GM13976 (cell line): ENCODE measurements around the gene OSBPL10.

Experiments
- DNase-seq: peaks from one replicate; pipeline ENCODE4 v3.0.0; 2012; ENCODE audit warnings: low spot score
- CTCF ChIP-seq: IDR thresholded peaks from 2 replicates; pipeline ENCODE4 v1.5.1; 2012; ENCODE audit warnings: borderline replicate concordance, mild to moderate bottlenecking; ENCODE audit not compliant: insufficient read depth; ENCODE audit errors: extremely low read depth, missing control alignments, control extremely low read depth
- in situ Hi-C: fragments of 300-500 bp; cut with MboI; formaldehyde crosslinking; loops from one replicate; pipeline ENCODE4 v1.12.0; 2022; ENCODE audit warnings: low sequenced_read_pairs, mixed read lengths, inconsistent platforms; ENCODE audit not compliant: unreplicated experiment

The OSBPL10 gene

DNA sequence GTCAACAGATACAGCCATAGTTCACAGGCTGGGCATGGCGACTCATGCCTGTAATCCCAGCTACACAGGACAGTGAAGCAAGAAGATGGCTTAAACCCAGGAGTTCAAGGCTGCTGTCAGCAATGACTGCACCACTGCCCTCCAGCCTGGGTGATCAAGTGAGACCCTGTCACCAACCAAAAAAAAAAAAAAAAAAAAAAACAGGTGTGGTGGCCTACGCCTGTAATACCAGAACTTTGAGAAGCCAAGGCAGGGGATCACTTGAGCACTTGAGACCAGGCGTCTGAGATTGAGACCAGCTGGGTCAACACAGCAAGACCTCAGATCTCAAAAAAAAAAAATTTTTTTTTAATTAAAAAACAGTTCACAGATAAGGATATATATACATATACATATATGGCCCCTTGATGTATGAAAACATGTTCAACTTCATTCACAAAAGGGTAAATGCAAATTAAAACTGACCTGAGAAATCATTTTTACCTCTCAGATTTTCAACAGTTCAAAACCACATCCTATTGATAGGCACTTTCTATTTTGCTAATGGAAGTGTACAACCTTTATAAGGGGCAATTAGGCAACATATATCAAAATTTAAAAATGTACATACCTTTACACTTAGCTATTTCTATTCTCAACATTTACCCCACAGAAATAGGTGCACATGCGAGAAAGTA, 51.1 kb downstream of the OSBPL10 start:
- in situ Hi-C loops: no loop called here
- no peak for TF ChIP-seq CTCF
- DNase-seq: no peak

GRCh38 chr3:31927811-31928210, 53.3 kb downstream of the OSBPL10 start:
- DNase-seq: no peak
- in situ Hi-C loops: no loop called here
- TF ChIP-seq CTCF: no peak

DNA sequence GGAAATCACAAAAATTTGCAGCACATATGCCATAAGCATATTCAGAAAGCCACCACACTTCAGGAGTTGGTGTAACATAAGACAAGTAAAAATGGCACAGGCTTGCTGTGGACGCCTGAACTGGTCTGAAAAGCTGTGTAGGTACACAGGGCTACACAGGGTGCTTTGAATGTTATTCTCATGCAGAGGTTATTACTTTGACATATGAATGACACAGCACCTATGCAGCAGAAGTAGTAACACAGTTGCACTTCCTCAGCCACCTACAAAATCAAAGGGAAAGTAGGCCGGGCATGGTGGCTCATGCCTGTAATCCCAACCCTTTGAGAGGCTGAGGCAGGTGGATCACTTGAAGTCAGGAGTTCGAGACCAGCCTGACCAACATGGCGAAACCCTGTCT, 54.5 kb downstream of the OSBPL10 start:
- no peak for DNase-seq
- in situ Hi-C loops: no loop called here
- TF ChIP-seq CTCF: no peak

- DNase-seq: no peak
- TF ChIP-seq CTCF: no peak
- in situ Hi-C loops: no loop called here
Observed at GRCh38 chr3:31925271-31925630, 55.8 kb downstream of the OSBPL10 start.

- in situ Hi-C loops: no loop called here
- no peak for DNase-seq
- no peak for TF ChIP-seq CTCF
Observed at GRCh38 chr3:31924610-31925270, 56.3 kb downstream of the OSBPL10 start.

- no peak for DNase-seq
- TF ChIP-seq CTCF: no peak
- in situ Hi-C loops: no loop called here
Observed at GRCh38 chr3:31922962-31923361, 58.1 kb downstream of the OSBPL10 start.

DNA sequence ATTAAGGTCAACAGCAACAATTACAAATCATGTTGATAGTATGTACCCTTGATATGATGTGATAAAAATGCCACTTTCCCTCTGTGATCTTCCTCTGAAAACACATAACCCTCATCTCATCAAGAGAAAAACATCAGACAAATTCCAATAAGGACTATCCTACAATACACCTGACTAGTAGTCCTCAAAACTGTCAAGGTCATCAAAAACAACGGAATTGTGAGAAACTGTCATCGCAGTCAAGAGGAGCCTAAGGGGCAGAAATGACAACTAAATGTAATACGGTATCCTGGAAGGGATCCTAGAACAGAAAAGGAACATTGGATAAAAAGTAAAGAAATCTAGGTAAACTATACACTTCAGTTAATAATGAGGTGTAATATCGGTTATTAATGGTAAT, 59.2 kb downstream of the OSBPL10 start:
- DNase-seq: no peak
- in situ Hi-C loops: no loop called here
- no peak for TF ChIP-seq CTCF
